ENCODE measurements around the gene IGF1R.

The IGF1R gene

DNA sequence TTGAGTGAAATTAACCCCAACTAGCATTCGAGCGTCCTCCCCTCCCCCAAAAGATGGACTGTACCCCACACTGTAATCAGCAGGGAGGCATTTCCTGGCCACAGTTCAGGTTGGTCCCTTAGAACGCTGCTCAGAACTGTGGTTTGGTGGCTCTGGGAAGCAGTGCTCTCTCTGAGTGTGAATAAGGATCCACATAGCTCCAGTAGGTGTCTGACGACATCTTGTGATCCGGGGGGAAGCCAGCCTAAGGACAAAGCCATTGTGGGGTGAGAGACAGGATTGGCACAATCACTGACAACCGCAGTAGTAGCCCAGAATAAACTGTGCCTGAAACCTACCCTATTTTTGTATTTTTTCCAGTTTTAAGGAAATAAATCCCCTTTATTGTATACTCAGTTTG lies 125.3 kb downstream of the IGF1R start:
- no peak for DNase-seq

GRCh38 chr15:98774756-98775497 lies 126.6 kb downstream of the IGF1R start:
- DNase-seq, result no peak

DNA sequence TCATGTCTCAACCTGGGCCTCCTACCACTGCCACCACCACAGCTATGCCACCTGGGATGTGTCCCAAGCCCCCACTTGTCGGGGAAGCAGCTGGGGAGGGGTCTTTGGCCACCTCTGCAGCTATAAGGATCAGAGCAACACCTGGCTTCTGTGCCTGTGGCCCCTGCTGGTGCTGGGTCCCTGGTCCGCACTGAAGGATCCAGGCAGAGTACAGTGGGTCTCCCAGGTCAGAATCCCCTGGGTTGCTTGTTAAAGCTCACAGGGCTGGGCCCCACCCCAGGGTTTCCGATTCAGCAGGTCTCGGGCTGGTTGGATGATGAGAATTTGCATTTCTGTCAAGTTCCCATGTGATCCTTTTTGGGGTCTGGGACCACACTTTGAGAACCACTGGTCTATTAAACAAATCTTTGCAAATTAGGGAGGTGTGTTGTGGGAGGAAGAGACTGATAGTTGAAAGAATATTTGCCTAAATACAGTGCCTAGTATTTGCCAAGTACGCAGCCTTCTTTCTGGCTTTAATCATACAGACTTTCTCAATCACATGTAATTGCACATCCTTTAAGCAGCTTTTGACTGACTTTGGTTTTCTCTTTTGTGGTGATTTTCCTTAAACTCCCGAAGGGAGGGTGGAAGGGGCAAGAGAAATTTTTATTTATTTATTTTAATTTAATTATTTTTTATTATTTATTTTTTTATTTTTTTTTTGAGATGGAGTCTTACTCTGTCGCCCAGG lies 127.3 kb downstream of the IGF1R start:
- DNase-seq, result no peak

DNA sequence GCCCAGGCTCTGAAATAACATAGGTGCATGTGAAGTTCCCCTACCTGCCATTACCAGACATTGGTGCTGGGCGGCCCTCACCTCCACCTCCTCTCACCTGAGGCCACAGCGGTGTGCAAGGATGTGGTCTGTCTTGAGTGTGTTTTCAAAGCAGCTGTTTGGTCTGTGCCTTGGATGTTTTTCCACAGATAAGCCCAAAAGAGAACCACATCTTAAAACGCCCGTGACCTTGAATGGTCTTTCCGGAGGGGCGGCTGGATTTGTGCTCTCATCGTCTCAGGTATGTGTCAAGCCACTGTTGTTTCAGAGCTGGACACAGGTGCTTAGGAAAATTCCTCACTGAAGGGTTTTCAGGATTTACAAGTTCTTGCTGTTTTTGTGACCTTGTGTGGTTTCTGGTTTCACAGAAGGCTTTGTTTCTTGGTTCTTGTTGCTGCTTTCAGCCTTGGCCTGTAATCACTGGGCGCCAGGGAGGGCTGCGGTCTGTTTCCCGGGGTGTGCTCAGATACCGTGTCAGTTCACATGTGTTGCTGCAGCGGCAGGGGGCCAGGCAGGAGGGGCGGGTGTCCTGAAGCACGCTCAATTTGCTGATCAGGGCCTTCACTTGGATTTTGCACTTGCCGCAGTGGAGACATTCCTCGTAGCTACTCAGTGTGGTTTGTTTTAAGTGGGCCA lies 128.4 kb downstream of the IGF1R start:
- DNase-seq, result peak in 1 of 56 donors; percentile 19

- DNase-seq, result no peak
These were observed 129.1 kb downstream of the IGF1R start for GRCh38 chr15:98777426-98777825.

GRCh38 chr15:98778263-98778959 lies 130.1 kb downstream of the IGF1R start:
- DNase-seq, result no peak

DNA sequence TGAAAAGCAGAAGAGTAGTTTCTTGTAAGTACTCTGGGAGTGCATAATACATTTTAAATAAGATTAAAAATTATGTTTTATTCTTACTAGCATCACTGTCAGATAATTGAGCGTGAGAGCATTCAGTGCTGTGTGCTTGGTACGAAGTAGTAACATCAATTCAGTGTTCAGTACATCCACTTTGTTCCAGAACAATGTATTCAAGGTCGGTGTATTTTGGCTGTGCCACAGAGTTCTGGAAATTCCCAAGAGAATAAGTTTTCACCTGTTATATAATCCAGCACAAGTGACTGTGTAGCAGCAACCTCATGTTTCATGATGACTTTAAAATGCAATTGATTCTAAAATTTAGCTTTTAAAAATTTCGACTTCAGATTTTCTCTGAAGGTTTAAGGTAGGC lies 130.6 kb downstream of the IGF1R start:
- DNase-seq, result peak in 3 of 56 donors; percentile 12 to 21 (median 18)

DNA sequence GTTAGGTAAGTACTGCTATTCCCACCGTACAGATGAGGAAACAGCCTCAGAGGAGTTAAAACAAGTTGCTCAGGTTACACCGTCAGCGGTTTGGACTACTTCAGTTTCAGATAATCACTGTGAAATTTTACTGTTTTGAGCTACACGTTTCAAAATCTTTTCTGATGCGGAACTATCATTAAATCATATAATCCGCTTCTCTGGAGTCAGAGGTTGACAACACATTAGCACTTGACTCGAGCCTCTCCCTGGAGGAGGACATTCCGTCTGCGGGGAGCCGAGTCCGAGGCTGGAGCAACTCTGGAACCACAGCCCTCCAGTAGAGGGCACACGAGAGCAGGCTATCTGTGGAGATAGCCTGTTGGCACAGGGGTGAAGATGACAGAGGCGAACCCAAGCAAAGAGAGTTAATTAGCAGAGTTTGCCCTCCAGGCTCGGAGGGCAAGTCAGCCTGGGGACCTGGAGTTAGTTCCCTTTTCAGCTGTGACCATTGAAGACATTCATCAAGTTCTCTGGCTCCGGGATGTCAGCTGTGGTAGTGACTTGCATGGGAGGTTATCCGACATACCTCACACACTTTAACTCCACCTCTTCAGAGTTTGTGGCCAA lies 131.2 kb downstream of the IGF1R start:
- peak in 50 of 56 donors; percentile 4 to 81 (median 54) for DNase-seq

DNA sequence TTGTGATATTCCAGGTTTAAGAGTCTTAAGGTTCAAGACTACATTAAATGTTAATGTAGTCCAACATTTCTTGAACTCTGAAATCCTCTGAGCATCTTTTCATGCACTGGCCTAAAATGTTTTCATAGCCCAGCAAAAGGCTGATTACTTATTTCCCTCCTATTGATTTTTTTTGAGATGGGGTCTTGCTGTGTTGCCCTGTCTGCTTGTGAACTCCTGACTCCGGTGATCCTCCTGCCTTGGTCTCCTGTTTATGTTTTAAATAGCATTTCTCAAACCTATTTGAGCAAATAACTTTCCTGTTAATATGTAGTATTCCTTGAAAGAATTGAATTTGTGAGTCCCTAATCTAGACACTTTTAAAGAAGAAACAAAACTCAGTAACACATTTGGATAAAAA lies 133.5 kb downstream of the IGF1R start:
- DNase-seq, result no peak

DNA sequence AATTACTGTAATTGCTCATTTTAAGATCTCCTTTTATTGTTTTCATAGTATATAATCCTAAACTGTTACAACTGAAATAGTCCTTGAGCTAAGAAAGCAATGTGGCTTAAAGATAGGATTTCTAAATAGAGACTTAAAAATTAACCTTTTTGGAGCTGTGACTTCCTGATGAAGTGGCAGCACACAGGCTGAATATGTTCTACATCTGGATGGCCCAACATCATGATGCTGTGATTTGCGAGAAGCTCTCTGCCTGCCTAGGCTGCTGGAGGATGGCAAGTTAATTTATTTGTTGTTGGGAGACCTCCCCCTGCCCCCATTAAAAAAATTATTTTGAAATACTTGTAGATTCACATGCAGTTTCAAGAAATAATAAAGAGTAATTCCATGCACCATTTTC lies 134.5 kb downstream of the IGF1R start:
- DNase-seq, result no peak

GRCh38 chr15:98785431-98785806 lies 137.1 kb downstream of the IGF1R start:
- DNase-seq, result no peak

GRCh38 chr15:98785807-98786621 lies 137.7 kb downstream of the IGF1R start:
- no peak for DNase-seq

GRCh38 chr15:98786717-98787116 lies 138.4 kb downstream of the IGF1R start:
- peak in 1 of 56 donors; percentile 11 for DNase-seq

DNA sequence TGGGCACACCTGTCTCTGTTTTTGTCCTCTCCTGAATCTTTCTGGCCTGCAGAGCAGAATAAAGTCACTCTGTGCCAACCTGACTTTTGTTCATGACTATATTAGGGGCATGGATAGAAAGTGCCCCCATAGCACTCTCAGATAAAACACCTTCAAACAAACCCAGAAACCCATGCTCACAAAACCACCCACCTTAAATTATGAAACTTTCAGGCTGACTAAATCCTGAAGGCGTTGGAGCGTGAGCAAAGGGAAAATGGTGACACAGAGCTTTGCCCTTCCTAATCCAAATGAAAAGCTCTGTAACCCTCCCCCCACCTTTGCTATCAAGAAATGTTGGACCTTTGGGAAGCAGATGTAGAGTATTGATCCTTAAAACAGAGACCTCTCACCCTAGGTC lies 138.9 kb downstream of the IGF1R start:
- peak in 1 of 56 donors; percentile 10 for DNase-seq

- no peak for DNase-seq
These were observed 139.8 kb downstream of the IGF1R start for GRCh38 chr15:98787936-98788757.

GRCh38 chr15:98789020-98789419 lies 140.7 kb downstream of the IGF1R start:
- no peak for DNase-seq

GRCh38 chr15:98790270-98790669 lies 141.9 kb downstream of the IGF1R start:
- no peak for DNase-seq

- no peak for DNase-seq
These were observed 142.8 kb downstream of the IGF1R start for GRCh38 chr15:98791046-98791701.

- DNase-seq, result no peak
These were observed 143.8 kb downstream of the IGF1R start for GRCh38 chr15:98792117-98792516.

Measured in nucleus accumbens (tissue), 56 donors.